Ecto neural progenitor cell (in vitro differentiated cells): ENCODE data around the gene GUCY2D.

Experiments used
- DNase-seq: peaks from one replicate; pipeline ENCODE4 v3.0.0-alpha.2; 2018; ENCODE audit warnings: low spot score

The GUCY2D gene

DNA sequence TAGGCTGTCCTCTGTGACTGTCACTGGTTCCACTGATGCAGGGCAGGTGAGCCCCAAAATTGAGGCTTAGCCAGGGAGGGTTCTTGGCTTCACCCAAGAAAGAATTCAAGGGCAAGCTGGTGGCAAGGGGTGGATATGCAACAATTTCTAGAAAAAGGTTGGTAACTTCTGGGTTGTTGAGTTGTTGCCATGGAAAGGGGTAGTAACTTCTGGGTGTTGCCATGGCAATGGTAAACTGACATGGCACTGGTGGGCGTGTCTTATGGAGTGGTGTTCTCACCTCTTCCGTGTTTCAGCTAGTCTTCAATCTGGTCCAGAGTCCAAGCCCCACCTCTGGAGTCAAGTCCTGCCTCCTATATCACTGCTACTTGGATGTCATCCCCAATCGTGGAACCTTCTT lies 9.5 kb upstream of the GUCY2D start:
- DNase-seq, result no peak

DNA sequence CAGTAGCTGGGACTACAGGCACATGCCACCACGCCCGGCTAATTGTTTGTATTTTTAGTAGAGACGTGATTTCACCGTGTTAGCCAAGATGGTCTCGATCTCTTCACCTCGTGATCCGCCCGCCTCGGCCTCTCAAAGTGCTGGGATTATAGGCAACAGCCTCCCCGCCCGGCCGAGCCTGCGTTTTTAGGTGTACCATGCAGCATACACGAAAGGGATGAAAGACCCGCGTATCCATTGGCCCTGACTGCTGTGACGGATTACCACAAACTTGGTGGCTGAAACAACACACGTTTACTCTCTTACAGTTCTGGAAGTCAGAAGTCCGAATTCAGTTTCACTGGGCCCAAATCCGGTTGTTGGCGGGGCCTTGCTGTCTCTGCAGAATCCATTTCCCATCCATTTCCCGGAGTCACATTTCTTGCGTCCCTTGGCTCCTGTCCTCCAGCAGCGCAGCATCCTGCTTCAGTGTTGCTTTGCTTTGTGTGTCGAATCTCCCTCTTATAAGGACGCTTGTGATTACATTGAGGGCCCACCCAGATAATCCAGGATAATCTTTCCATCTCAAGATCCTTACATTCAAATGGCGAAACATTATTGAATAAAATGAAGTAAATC lies 8.3 kb upstream of the GUCY2D start:
- DNase-seq, result no peak

DNA sequence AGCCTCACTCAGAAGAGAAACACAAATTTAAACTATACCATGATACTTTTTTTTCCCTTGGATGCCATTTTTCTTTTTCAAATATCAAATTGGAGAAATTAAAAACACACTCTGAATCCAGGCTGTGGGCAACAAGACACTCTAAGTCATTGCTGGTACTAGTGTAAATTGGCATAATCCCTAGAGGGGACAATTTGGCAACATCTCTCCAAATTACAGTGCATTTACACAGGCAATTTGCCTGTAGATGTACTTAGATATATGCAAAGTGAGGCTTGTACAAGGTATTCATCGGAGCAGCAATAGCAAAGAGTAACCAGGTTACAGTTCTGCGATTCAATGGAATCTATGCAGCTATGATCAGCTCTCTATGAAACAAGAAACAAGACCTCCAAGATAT lies 6.7 kb upstream of the GUCY2D start:
- DNase-seq, result no peak

DNA sequence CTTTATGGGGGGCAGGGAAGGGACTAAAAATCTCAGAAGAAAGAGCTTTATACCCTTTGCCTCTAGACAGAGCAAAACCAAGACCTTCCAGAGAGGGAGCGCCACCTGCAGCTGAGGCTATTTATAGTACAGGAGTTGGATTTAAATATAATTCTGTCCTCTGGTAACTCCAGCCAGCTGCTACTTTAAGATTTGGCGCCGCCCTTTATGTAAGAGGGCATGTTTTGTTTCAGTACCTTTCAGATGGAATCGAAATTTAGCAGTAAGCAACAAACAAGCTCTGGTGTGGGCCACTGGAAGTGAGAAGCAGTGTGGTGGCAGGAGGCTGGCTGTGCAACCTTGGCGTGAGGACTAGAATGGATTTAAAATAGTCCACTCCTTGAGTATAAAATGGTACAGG lies 5.2 kb upstream of the GUCY2D start:
- no peak for DNase-seq

DNA sequence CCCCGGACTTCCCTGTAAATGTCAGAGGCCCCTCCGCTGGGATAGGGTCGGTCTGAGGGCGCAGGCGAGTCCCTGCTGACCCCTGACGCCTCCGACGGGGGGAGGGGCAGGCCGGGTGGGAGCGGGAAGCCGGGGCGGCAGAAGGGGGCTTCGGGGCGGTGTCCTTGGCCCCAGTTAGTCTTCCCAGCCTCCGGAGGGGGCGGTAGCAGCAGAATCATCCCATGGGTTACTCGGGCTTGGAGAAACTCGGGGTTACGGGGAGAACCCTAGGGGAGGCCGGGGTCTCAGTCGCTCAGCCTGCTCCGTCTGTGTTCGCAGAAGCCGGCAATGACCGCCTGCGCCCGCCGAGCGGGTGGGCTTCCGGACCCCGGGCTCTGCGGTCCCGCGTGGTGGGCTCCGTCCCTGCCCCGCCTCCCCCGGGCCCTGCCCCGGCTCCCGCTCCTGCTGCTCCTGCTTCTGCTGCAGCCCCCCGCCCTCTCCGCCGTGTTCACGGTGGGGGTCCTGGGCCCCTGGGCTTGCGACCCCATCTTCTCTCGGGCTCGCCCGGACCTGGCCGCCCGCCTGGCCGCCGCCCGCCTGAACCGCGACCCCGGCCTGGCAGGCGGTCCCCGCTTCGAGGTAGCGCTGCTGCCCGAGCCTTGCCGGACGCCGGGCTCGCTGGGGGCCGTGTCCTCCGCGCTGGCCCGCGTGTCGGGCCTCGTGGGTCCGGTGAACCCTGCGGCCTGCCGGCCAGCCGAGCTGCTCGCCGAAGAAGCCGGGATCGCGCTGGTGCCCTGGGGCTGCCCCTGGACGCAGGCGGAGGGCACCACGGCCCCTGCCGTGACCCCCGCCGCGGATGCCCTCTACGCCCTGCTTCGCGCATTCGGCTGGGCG lies 542 bp downstream of the GUCY2D start:
- no peak for DNase-seq

DNA sequence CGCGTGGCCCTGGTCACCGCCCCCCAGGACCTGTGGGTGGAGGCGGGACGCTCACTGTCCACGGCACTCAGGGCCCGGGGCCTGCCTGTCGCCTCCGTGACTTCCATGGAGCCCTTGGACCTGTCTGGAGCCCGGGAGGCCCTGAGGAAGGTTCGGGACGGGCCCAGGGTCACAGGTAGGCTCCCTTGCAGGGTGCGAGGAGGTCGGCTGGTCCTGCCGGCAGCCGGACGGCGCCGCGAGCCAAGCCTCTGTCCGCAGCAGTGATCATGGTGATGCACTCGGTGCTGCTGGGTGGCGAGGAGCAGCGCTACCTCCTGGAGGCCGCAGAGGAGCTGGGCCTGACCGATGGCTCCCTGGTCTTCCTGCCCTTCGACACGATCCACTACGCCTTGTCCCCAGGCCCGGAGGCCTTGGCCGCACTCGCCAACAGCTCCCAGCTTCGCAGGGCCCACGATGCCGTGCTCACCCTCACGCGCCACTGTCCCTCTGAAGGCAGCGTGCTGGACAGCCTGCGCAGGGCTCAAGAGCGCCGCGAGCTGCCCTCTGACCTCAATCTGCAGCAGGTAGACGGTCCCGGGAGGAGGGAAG lies 1.3 kb downstream of the GUCY2D start:
- no peak for DNase-seq

DNA sequence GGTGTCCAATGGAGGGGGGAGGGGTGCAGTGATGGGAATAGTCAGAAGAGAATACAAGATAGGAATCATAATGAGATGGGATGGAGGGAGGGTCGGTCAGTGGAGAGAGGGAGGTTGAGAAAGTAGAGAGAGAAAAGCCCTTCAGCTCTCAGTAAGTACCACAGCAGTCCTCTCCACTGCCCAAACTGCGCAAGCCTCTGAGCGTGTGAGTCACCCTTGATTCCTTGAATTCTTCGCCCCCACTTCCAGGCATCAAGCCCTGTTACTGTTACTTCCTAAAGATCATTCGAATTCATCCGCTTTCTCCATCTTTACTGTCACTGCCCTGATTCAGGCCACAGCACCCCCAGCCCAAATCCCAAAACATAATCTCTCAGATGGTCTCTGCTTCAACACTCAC lies 2.5 kb downstream of the GUCY2D start:
- no peak for DNase-seq

DNA sequence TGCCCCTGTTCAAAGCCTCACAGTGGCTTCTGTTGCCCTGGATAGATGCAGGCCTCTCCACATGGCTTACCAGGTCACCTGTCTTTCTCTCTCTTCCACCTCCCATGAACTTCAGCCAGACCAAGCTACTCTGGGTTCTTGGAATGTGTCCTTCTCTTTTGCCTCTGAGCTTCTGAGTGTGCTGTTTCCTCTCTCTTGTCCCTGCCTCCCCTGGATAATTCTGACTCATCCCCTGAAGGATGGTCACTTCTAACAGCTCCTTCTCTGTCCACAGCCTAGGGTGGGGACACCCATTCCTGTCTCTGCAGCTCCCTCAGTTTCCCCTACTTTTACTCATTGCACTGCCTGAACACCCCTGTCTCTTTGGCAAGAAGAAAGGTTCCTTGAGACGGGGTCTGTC lies 2.9 kb downstream of the GUCY2D start:
- no peak for DNase-seq

DNA sequence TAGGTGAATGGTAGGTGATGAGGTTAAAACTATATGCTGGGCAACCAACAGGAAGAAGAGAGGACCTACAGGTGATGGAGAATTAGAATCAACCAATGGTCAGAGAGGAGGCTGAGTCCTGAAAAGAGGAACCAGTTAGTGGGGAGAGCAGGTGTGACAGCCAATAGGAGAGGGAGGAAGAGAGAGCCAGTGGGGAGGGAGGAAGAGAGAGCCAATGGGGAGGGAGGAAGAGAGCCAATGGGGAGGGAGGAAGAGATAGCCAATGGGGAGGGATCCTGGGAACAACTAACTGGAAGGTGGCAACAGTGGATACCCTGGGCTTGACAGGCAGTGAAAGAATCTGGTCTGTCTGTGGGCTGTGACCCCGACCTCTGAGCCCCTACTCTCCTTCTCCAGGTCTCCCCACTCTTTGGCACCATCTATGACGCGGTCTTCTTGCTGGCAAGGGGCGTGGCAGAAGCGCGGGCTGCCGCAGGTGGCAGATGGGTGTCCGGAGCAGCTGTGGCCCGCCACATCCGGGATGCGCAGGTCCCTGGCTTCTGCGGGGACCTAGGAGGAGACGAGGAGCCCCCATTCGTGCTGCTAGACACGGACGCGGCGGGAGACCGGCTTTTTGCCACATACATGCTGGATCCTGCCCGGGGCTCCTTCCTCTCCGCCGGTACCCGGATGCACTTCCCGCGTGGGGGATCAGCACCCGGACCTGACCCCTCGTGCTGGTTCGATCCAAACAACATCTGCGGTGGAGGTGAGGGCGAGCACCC lies 3.7 kb downstream of the GUCY2D start:
- no peak for DNase-seq

DNA sequence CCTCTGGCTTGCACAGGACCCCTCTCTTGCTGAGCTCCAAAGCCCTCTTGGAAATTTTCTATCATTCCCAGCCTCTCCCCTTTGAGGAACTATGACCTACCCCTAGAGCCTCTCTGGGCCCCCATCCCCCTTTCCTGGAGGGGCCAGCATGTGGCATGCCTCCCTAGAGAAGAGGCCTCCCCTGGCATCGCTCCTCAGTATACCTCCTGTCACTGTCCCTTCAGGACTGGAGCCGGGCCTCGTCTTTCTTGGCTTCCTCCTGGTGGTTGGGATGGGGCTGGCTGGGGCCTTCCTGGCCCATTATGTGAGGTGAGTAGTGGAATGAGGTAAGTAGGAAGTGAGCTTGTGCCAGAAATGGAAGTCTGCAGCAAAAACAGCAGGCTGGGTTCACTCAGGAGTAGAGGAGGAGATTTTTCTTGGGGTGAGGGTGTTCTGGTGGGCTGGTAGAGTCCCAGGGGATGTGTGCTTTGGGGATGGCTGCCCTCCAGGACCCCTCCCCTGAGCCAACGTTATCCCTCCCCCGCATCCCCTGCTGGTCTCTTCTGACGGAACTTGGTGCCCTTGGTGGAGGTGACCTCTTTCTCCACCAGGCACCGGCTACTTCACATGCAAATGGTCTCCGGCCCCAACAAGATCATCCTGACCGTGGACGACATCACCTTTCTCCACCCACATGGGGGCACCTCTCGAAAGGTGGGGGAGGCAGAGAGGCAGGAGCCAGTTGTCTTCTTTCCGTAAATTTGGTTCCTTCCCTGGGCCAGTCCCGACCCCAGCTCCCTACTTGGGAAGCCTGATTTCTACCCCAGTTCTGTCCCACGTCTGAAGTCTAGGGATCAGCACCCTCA lies 4.6 kb downstream of the GUCY2D start:
- no peak for DNase-seq

DNA sequence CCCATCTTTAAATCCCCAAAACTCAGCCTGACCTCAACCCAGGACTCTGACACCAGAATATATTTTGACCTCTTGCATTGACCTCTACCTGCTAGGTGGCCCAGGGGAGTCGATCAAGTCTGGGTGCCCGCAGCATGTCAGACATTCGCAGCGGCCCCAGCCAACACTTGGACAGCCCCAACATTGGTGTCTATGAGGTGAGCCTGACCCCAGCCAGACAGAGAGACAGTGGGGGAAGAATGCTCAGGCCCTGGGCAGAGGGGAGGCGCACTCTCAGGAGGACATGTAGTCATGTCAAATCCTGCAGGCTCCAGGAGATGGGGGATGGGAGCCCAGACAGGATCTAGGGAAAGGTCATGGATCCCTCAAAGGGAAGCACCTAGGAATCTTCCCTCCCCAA lies 5.4 kb downstream of the GUCY2D start:
- no peak for DNase-seq

DNA sequence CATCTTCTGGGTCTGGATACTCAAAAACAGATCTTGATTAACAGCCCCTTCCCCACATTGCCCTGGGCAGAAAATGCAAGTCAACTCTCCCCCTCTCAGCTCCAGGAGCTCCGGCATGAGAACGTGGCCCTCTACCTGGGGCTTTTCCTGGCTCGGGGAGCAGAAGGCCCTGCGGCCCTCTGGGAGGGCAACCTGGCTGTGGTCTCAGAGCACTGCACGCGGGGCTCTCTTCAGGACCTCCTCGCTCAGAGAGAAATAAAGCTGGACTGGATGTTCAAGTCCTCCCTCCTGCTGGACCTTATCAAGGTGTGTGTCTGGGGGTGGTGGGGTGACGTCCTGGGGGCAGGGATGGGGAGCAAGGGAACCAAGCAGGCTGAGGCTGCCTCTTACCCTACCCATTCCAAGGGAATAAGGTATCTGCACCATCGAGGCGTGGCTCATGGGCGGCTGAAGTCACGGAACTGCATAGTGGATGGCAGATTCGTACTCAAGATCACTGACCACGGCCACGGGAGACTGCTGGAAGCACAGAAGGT lies 9.7 kb downstream of the GUCY2D start:
- DNase-seq, result no peak

DNA sequence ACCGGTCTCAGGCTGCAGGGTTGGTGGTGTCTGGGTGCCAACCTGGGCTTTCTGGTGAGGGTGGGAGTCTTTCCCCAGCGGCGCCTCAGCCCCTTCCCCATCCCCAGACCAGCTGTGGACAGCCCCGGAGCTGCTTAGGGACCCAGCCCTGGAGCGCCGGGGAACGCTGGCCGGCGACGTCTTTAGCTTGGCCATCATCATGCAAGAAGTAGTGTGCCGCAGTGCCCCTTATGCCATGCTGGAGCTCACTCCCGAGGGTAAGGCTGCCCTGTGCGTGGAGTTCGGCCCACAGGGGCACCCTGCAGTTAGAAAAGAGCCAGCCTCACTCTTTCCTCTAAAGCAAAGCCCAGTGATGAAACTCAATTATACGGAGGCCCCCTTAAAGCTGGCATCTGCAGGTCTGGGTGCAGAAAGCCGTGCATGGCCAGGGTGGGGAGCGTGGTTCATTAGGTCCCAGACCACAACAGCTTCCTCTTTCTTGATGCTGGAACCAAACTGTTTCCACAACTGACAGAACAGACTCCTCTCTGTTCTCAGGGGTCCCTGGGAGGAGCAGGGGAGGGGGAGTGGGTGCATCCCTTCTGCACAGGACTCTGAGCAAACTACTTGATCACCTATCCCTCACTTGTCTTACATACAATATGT lies 10.7 kb downstream of the GUCY2D start:
- no peak for DNase-seq

DNA sequence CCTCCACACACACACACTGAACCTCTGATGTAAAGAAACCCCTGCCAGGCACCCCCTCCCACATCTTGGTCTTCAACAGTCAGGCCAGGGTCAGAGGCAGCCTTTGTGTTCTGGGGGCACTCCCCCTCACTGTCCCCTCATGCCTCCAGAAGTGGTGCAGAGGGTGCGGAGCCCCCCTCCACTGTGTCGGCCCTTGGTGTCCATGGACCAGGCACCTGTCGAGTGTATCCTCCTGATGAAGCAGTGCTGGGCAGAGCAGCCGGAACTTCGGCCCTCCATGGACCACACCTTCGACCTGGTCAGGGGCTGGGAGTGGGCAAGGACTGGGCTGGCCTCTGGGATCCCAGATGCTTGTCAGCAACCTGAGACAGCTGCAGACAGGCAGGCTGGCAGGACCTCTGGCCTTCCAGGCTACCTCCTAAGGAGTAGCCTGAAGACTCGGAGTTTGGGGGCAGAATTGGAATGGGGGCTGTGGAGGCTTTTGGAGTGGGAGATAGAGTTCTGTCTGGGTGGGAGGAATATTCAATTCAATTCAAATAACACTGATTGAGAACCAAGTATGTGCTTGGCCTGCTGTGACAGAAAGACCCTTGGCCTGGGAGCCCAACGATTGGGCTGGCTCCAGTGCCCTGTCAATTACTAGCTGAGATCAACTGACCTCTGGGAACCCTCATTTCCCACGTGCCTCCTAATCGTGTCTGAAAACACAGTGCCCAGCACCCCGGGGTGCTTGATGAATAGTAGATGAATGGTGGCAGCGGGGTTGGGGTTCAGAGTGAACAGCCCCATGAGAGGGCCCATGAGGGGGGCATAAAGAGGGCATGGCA lies 11.5 kb downstream of the GUCY2D start:
- no peak for DNase-seq

DNA sequence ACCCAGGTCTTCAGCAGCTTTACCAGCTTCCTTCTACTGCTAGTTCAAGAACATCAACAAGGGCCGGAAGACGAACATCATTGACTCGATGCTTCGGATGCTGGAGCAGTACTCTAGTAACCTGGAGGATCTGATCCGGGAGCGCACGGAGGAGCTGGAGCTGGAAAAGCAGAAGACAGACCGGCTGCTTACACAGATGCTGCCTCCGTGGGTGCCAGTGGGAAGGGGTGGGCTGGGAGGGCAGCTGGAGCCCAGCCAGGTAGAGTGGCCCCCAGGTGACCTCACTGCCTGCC lies 12.1 kb downstream of the GUCY2D start:
- no peak for DNase-seq

DNA sequence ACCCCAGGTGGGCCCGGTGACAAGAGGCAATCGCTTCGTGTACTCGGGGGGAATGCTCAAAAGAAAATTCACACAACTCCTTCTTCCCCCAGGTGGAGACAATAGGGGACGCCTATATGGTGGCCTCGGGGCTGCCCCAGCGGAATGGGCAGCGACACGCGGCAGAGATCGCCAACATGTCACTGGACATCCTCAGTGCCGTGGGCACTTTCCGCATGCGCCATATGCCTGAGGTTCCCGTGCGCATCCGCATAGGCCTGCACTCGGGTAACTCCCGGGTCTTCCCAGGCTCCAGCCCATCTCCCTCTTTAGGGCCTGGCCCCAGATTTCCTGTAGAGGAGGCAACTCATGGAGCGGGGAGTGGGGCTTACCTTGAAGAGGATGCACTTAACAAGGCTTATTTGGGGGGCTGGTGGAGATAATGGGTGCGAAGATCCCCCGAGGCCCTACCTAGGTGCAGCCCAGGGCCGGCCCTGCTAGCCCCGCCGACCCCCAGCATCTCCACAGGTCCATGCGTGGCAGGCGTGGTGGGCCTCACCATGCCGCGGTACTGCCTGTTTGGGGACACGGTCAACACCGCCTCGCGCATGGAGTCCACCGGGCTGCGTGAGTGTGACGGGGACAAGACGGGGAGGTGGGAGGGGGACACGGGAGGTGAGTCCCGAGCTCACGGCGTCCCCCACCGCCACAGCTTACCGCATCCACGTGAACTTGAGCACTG lies 13.0 kb downstream of the GUCY2D start:
- no peak for DNase-seq

DNA sequence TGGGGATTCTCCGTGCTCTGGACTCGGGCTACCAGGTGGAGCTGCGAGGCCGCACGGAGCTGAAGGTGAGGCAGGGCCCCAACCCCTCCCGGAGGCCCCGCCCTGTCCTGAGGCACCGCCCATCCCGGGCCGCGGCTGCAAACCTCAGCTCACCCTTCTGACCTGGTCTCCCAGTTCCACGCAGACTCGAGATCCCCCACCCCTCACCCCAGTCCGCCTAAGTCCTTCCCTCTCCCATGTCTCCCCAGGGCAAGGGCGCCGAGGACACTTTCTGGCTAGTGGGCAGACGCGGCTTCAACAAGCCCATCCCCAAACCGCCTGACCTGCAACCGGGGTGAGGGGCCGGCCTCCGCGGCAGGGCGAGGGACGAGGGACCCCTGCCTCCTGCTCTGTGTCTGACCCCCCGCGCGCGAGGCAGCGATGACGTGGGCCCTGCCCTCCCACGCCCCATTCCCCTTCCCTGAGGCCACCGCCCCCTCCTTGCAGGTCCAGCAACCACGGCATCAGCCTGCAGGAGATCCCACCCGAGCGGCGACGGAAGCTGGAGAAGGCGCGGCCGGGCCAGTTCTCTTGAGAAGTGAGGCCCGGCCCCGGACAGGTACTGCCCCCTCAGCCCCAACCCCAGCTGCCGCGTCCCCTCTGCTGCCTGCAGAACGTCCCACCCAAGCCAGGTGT lies 13.7 kb downstream of the GUCY2D start:
- DNase-seq, result peak; percentile 74

DNA sequence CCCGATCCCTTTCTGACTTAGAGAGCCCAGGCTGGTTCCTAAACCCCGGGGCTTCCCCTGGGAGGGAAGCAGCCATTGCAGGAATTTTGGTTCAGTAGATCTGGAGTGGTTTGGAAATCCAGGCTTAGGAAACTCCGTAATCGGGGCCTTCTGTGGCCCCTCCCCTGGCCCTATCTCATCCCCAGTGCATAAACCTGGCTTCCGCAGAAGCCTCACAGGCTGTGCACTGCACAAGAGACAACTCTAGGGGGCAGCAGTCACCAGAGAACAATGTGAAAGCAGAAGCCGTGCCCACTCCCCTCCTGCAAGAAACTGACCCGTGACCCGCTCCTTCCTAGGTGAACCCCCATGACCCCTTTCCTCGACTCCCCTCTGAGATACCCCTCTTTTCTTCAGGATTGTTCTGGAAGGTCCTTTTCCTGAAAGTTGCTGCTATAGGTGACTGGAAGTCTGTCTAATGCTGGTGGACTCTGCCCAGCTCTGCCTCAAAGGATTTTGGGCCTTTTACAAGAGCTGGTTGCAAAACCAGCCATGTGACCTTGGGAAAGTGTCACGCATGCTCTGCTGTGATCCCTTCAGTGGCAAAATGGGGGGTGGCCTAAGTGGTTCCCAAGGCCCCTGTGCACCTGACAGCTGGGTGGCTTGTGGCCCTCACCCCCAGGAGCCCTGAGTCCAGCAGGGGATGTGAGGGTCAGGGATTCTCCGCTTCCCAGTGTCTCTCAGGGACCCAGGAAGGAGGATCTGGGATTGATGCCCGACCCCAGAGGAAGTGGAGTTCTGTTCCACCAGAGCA lies 14.4 kb downstream of the GUCY2D start:
- peak; percentile 86 for DNase-seq
